Spinal cord (tissue), 10 donors: ENCODE measurements around the gene SYVN1. TPM values are rescaled to one million over a fixed set of nuclear protein-coding genes. Genes with fewer than 3 reads are reported as not detected.

ENCODE experiments used
- DNase-seq, 6 donors: peaks; one replicate each; pipeline versions ENCODE4 v3.0.0 to v3.0.0-alpha.2; 2013 to 2015; ENCODE audit warnings: low spot score in 6 of 6, low read depth in 4 of 6
- H3K27ac ChIP-seq: one replicate; pipeline ENCODE4 v1.5.1; 2013; ENCODE audit warnings: low read depth, low read length, control low read depth
- H3K27me3 ChIP-seq: one replicate; pipeline ENCODE4 v1.6.1; 2013; ENCODE audit warnings: low read length; ENCODE audit not compliant: control insufficient read depth, insufficient read depth
- H3K36me3 ChIP-seq: one replicate; pipeline ENCODE4 v1.6.1; 2013; ENCODE audit warnings: low read length; ENCODE audit not compliant: control insufficient read depth, insufficient read depth
- H3K4me1 ChIP-seq: one replicate; pipeline ENCODE4 v1.6.1; 2013; ENCODE audit warnings: low read length; ENCODE audit not compliant: control insufficient read depth, insufficient read depth
- H3K4me3 ChIP-seq: one replicate; pipeline ENCODE4 v1.5.1; 2013; ENCODE audit warnings: low read depth, low read length, control low read depth
- H3K9me3 ChIP-seq: one replicate; pipeline ENCODE4 v1.6.1; 2013; ENCODE audit warnings: low read length; ENCODE audit not compliant: control insufficient read depth, insufficient read depth
- WGBS: methylation state at CpG from one replicate; pipeline ENCODE4 v1.1.5; 2013; ENCODE audit warnings: missing lambda C conversion rate; ENCODE audit not compliant: insufficient coverage; 5-methylcytosine and 5-hydroxymethylcytosine counted together
- polyA plus RNA-seq, 2 donors: library from polyadenylated mRNA; unstranded; fragments of 120-200 nt; gene quantifications; one replicate each; pipeline ENCODE4 v1.2.1, GENCODE V29; 2013; ENCODE audit not compliant: insufficient read length in 2 of 2
- small RNA-seq: library from RNA; depleted of rRNA; stranded (forward); fragments of <200 nt; gene quantifications from one replicate; pipeline ENCODE3, GENCODE V24; 2014; ENCODE audit warnings: low replicate concordance
- total RNA-seq, 2 donors: library from RNA; depleted of rRNA in 1 of 2; stranded (reverse); fragments of 120-200 nt in 1 of 2; fragments of >200 nt in 1 of 2; gene quantifications; one replicate each; pipeline versions ENCODE4 v1.2.3 to v1.2.4, GENCODE V29; 2013 to 2014
- donor health status: healthy.

SYVN1 gene
- total and polyA plus RNA-seq, 4 donors = 14.3 to 52.6 (median 31.3) TPM

- DNase-seq = no peak
- Histone ChIP-seq H3K4me1 (peaks cover 6% of the 10 kb centered on the region), H3K27me3 (no peaks in the 10 kb centered on the region), H3K4me3 (no peak overlapping the region), H3K36me3 (peaks cover 14% of the 10 kb centered on the region), H3K9me3 (no peaks in the 10 kb centered on the region), H3K27ac (no peak overlapping the region)
- WGBS = 74% methylated on average over 3 of the region's 3 CpGs
Measured at GRCh38 chr11:65078151-65078550, 56.2 kb downstream of the SYVN1 start.

- H3K36me3 ChIP-seq = peaks cover 14% of the 10 kb centered on the region
- DNase-seq = no peak
- WGBS = 83% methylated on average over 4 of the region's 4 CpGs
Measured at GRCh38 chr11:65077451-65077850, 56.9 kb downstream of the SYVN1 start.

More at GRCh38 chr11:65077451-65077850, 56.9 kb downstream of the SYVN1 start:
- Histone ChIP-seq H3K4me3 (no peak overlapping the region), H3K27ac (no peak overlapping the region), H3K9me3 (no peaks in the 10 kb centered on the region), H3K4me1 (peaks cover 2% of the 10 kb centered on the region), H3K27me3 (no peaks in the 10 kb centered on the region)

Small RNA genes lying within 50 kb of the gene (small RNA-seq; reads per million reads assigned to genes)
- not detected for gene HIGD1AP10
- gene PDCL2P2 = not detected
- 2.5 reads per million, percentile 91 among the genes with 10 or more reads in this experiment for gene RNU2-23P

Other genes starting within 250 kb of the SYVN1 start
- gene ATG2A, start 217.3 kb downstream of the SYVN1 start, total RNA-seq = 10 to 100 TPM in 1 of 2 donors, 1 to 10 TPM in 1; 8.1 to 14.7 TPM
- gene ATG2A, start 217.3 kb downstream of the SYVN1 start, polyA plus RNA-seq = 10 to 100 TPM; 26.0 to 26.8 TPM
- 10 to 100 TPM; 26.3 to 40.0 TPM for gene PPP2R5B, start 209.8 kb downstream of the SYVN1 start, total RNA-seq
- 10 to 100 TPM; 96.4 to 99.8 TPM for gene PPP2R5B, start 209.8 kb downstream of the SYVN1 start, polyA plus RNA-seq
- 1 to 10 TPM in 1 of 2 donors, under 1 TPM in 1; 0.59 to 3.5 TPM for gene GPHA2, start 198.6 kb downstream of the SYVN1 start, total RNA-seq
- 1 to 10 TPM in 1 of 2 donors, not detected in 1; 1.9 TPM for gene GPHA2, start 198.6 kb downstream of the SYVN1 start, polyA plus RNA-seq
- gene MAJIN, start 162.4 kb downstream of the SYVN1 start, total RNA-seq = under 1 TPM in 1 of 2 donors, not detected in 1; 0.50 TPM
- under 1 TPM in 1 of 2 donors, not detected in 1; 0.42 TPM for gene MAJIN, start 162.4 kb downstream of the SYVN1 start, polyA plus RNA-seq
- gene BATF2, start 137.5 kb downstream of the SYVN1 start, total RNA-seq = under 1 TPM; 0.99 TPM
- gene BATF2, start 137.5 kb downstream of the SYVN1 start, polyA plus RNA-seq = 1 to 10 TPM in 1 of 2 donors, under 1 TPM in 1; 0.76 to 1.0 TPM
- gene ARL2, start 120.4 kb downstream of the SYVN1 start, total RNA-seq = 100 to 1,000 TPM in 1 of 2 donors, 10 to 100 TPM in 1; 75.4 to 120 TPM
- gene ARL2, start 120.4 kb downstream of the SYVN1 start, polyA plus RNA-seq = 100 to 1,000 TPM; 119 to 123 TPM
- 10 to 100 TPM; 14.4 to 25.7 TPM for gene SNX15, start 107.1 kb downstream of the SYVN1 start, total RNA-seq
- 10 to 100 TPM; 30.6 to 32.4 TPM for gene SNX15, start 107.1 kb downstream of the SYVN1 start, polyA plus RNA-seq
- 1 to 10 TPM; 4.0 to 6.4 TPM for gene SAC3D1, start 93.3 kb downstream of the SYVN1 start, total RNA-seq
- gene SAC3D1, start 93.3 kb downstream of the SYVN1 start, polyA plus RNA-seq = 10 to 100 TPM; 16.5 to 18.0 TPM
- 10 to 100 TPM in 1 of 2 donors, 1 to 10 TPM in 1; 7.7 to 25.2 TPM for gene NAALADL1, start 76.0 kb downstream of the SYVN1 start, total RNA-seq
- gene NAALADL1, start 76.0 kb downstream of the SYVN1 start, polyA plus RNA-seq = 1 to 10 TPM; 5.5 to 8.1 TPM
- gene CDCA5, start 50.5 kb downstream of the SYVN1 start, total RNA-seq = 1 to 10 TPM; 5.4 to 8.7 TPM
- gene CDCA5, start 50.5 kb downstream of the SYVN1 start, polyA plus RNA-seq = 10 to 100 TPM; 14.1 to 15.0 TPM
- gene ZFPL1, start 50.3 kb downstream of the SYVN1 start, total RNA-seq = 10 to 100 TPM; 19.4 to 32.6 TPM
- gene ZFPL1, start 50.3 kb downstream of the SYVN1 start, polyA plus RNA-seq = 10 to 100 TPM; 35.8 to 37.6 TPM
- gene VPS51, start 38.3 kb downstream of the SYVN1 start, total RNA-seq = 100 to 1,000 TPM in 1 of 2 donors, 10 to 100 TPM in 1; 91.4 to 122 TPM
- gene VPS51, start 38.3 kb downstream of the SYVN1 start, polyA plus RNA-seq = 100 to 1,000 TPM; 158 to 165 TPM
- 10 to 100 TPM; 46.6 to 61.8 TPM for gene TM7SF2, start 22.6 kb downstream of the SYVN1 start, total RNA-seq
- gene TM7SF2, start 22.6 kb downstream of the SYVN1 start, polyA plus RNA-seq = 100 to 1,000 TPM; 104 to 118 TPM
- gene ZNHIT2, start 16.8 kb downstream of the SYVN1 start, total RNA-seq = 10 to 100 TPM in 1 of 2 donors, 1 to 10 TPM in 1; 2.7 to 10.7 TPM
- 10 to 100 TPM; 10.2 to 14.0 TPM for gene ZNHIT2, start 16.8 kb downstream of the SYVN1 start, polyA plus RNA-seq
- gene FAU, start 12.4 kb downstream of the SYVN1 start, total RNA-seq = 100 to 1,000 TPM; 174 to 693 TPM
- 100 to 1,000 TPM; 603 to 622 TPM for gene FAU, start 12.4 kb downstream of the SYVN1 start, polyA plus RNA-seq
- 10 to 100 TPM; 36.7 to 55.3 TPM for gene MRPL49, start 12.2 kb downstream of the SYVN1 start, total RNA-seq
- gene MRPL49, start 12.2 kb downstream of the SYVN1 start, polyA plus RNA-seq = 10 to 100 TPM; 42.5 to 45.0 TPM
- not detected for gene SPDYC, start 35.7 kb upstream of the SYVN1 start, total RNA-seq
- gene SPDYC, start 35.7 kb upstream of the SYVN1 start, polyA plus RNA-seq = under 1 TPM in 1 of 2 donors, not detected in 1; 0.17 TPM
- gene CAPN1, start 47.4 kb upstream of the SYVN1 start, total RNA-seq = 10 to 100 TPM; 48.0 to 69.5 TPM
- 100 to 1,000 TPM in 1 of 2 donors, 10 to 100 TPM in 1; 99.4 to 115 TPM for gene CAPN1, start 47.4 kb upstream of the SYVN1 start, polyA plus RNA-seq
- 1 to 10 TPM; 7.2 to 9.1 TPM for gene POLA2, start 127.4 kb upstream of the SYVN1 start, total RNA-seq
- gene POLA2, start 127.4 kb upstream of the SYVN1 start, polyA plus RNA-seq = 10 to 100 TPM in 1 of 2 donors, 1 to 10 TPM in 1; 9.7 to 16.2 TPM
- 1 to 10 TPM; 5.7 to 8.5 TPM for gene CDC42EP2, start 180.3 kb upstream of the SYVN1 start, total RNA-seq
- 1 to 10 TPM; 5.7 to 10.0 TPM for gene CDC42EP2, start 180.3 kb upstream of the SYVN1 start, polyA plus RNA-seq
- gene DPF2, start 199.3 kb upstream of the SYVN1 start, total RNA-seq = 10 to 100 TPM; 28.0 to 52.7 TPM
- gene DPF2, start 199.3 kb upstream of the SYVN1 start, polyA plus RNA-seq = 10 to 100 TPM; 72.8 to 84.0 TPM
- 1 to 10 TPM; 1.4 TPM for gene TIGD3, start 220.2 kb upstream of the SYVN1 start, total RNA-seq
- gene TIGD3, start 220.2 kb upstream of the SYVN1 start, polyA plus RNA-seq = 1 to 10 TPM; 3.4 to 3.7 TPM
- gene SLC25A45, start 248.1 kb upstream of the SYVN1 start, total RNA-seq = 1 to 10 TPM; 2.3 to 3.1 TPM
- gene SLC25A45, start 248.1 kb upstream of the SYVN1 start, polyA plus RNA-seq = 1 to 10 TPM; 1.8 to 3.7 TPM